ENCODE results near the gene TFPT. TPM values are rescaled to one million over a fixed set of nuclear protein-coding genes. Genes with fewer than 3 reads are reported as not detected.
A peak's percentile ranks its signal among the peaks of the same experiment; 100 is the strongest.

Gene TFPT
- total and polyA plus RNA-seq, 2 donors (not counting 3 experiments of a cell fraction or from before 2014, with no cell fraction given): 28.3 to 32.1 TPM

DNA sequence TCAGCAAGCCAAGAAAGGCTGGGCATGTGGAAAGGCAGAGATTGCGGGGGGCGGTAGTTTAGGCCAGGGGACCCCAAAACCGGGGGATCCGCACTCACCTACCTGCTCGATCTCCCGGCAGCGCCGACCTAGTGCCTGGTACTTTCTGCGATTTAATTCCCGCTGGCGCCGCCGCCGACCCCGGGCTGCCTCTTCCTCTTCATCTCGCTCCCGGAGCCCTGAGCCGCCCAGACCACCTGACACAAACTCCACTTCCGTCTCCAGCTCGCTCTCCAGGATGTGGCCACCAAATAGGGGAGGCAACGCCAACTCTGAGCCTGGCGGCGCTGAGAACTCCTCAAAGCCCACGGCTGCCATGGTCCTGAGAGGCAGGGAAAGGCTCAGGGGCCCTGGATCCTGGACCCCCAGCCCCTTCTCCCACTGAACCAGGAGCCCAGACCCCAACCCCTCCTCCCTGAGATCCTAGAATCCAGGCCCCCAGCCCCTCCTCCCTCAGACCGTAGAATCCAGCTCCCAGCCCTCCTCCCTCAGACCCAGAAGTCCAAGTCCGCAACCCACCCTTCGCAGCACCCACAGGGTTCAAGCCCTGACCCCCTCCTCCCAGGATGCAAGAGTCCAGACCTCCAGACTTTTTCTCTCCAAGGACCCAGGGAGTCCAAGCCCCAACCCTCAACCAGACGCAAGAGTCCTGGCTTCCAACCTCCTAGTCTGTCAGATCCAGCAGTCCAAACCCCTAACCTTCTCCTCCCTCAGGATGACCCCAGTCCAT lies 933 bp downstream of the TFPT start:
- peak overlapping the region; percentile 82 for H3K9ac ChIP-seq (replicated peaks; ENCODE audit: extremely low read depth, insufficient read depth, low read length)
- TF ChIP-seq GATA2 (IDR thresholded peaks at IDR 0.05; ENCODE audit: insufficient read depth, insufficient read length, low read depth, low read length) (no peak), POLR2A (IDR thresholded peaks at IDR 0.05; ENCODE audit: low read depth, low read length) (peak; percentile 68), EZH2 (IDR thresholded peaks at IDR 0.05; ENCODE audit: borderline replicate concordance, low read depth, low read length, severe bottlenecking) (no peak), CTCF (IDR thresholded peaks at IDR 0.05; ENCODE audit: extremely low read depth in 1 of 2, insufficient read depth in 1 of 2, low read depth in 1 of 2, low read length in 2 of 2) (no peak), MYC (IDR thresholded peaks at IDR 0.05; ENCODE audit: low read depth, low read length) (no peak), POLR2AphosphoS5 (IDR thresholded peaks at IDR 0.05; ENCODE audit: insufficient read depth, low read depth, low read length) (peak; percentile 32)
- TF ChIP-seq, protein P1, sequence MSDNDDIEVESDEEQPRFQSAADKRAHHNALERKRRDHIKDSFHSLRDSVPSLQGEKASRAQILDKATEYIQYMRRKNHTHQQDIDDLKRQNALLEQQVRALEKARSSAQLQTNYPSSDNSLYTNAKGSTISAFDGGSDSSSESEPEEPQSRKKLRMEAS (IDR thresholded peaks at IDR 0.05; ENCODE audit: insufficient read depth, insufficient read length): no peak
- DNase-seq (ENCODE audit: low read depth, low spot score) (peak; percentile 31), FAIRE-seq (peak; percentile 70)
- no peaks in the 10 kb centered on the region for H3K9me1 ChIP-seq (replicated peaks; ENCODE audit: control insufficient read depth, extremely low read depth, insufficient read depth, low read length)
- ChIA-PET CTCF (interaction anchor here (0.7 to 1.7 kb wide), 8 partner anchors 9 to 306 kb away, joined by 3 to 5 read pairs (median 4); partner anchors contain the start of gene CNOT3), POLR2A (interaction anchor here (0.7 to 2.1 kb wide), 4 partner anchors 9 to 87 kb away, joined by 3 to 13 read pairs (median 4); partner anchors contain the start of genes CNOT3 and MBOAT7)
- H3K79me2 ChIP-seq (ENCODE audit: control insufficient read depth, insufficient read depth, low read length): peaks cover 17% of the 10 kb centered on the region
- peaks cover 7% of the 10 kb centered on the region for H3K4me1 ChIP-seq (ENCODE audit: control insufficient read depth, extremely low read depth, insufficient read depth, low read length)
- H3K4me3 ChIP-seq (replicated peaks in 1 of 3; ENCODE audit: insufficient read depth in 1 of 3, low read depth in 1 of 3, low read length in 3 of 3): peak overlapping the region; percentile 51 to 81 (median 68)
- no peaks in the 10 kb centered on the region for H3K9me3 ChIP-seq (replicated peaks; ENCODE audit: control insufficient read depth, insufficient read depth, low read length)
- no TSS peak for BruUV-seq (replicated peaks)
- H3K4me2 ChIP-seq (ENCODE audit: insufficient read depth, low read length): peak overlapping the region; percentile 84
- intact Hi-C loops (cut with micrococcal nuclease) (loop anchor here (1.0 to 5.0 kb wide), 4 partner anchors 12 to 132 kb away; partner anchors contain the start of genes CNOT3, LENG1 and NDUFA3), dilution Hi-C loops (cut with MboI; ENCODE audit: extremely low pct_ligation_motif_present, low sequenced_read_pairs) (no loop called here)
- H3K36me3 ChIP-seq (ENCODE audit: control insufficient read depth in 2 of 2, extremely low read depth in 1 of 2, insufficient read depth in 2 of 2, low read length in 2 of 2): peaks cover 3 to 15% of the 10 kb centered on the region in 2 experiments
- no peaks in the 10 kb centered on the region for H3K27me3 ChIP-seq (ENCODE audit: control insufficient read depth in 2 of 2, insufficient read depth in 2 of 2, low read length in 2 of 2)
- H3K27ac ChIP-seq (ENCODE audit: insufficient read depth, low read depth, low read length): no peak overlapping the region
- no peaks in the 10 kb centered on the region for H4K20me1 ChIP-seq (replicated peaks; ENCODE audit: control insufficient read depth, extremely low read depth, insufficient read depth, low read length)
- peak overlapping the region; percentile 1 for H2AFZ ChIP-seq (ENCODE audit: low read depth, low read length)

Data from endothelial cell of umbilical vein (primary cell).